Activated CD4-positive, alpha-beta T cell treated with anti-CD3 and anti-CD28 coated beads for 36 hours (primary cell): Measurements from ENCODE around the gene HCFC1R1. TPM values are rescaled to one million over a fixed set of nuclear protein-coding genes. Genes with fewer than 3 reads are reported as not detected.

Experiments used
- ATAC-seq: fragments of 200-7000 bp; cut with Tn5 transposase; one replicate; pipeline ENCODE4 v1.10.0; 2021; ENCODE audit warnings: mild to moderate bottlenecking, moderate library complexity
- CTCF ChIA-PET: fragments of 350-600 bp; sonication (Branson Sonifier 250); formaldehyde crosslinking; loops from one replicate; lab custom pipeline; 2021; ENCODE audit warnings: antibody characterized with exemption; lab: Charles Lee
- POLR2A ChIA-PET: fragments of 350-600 bp; sonication (Branson Sonifier 250); formaldehyde crosslinking; loops from one replicate; lab custom pipeline; 2021; ENCODE audit warnings: antibody characterized with exemption, inconsistent platforms; lab: Charles Lee
- DNase-seq: peaks from one replicate; pipeline ENCODE4 v3.0.0-alpha.2; 2020
- H3K27ac Mint-ChIP-seq: one replicate; pipeline ENCODE4 v1.8.0; 2021; ENCODE audit warnings: mixed read lengths
- H3K27me3 Mint-ChIP-seq: one replicate; pipeline ENCODE4 v1.8.0; 2021; ENCODE audit warnings: mixed read lengths
- H3K36me3 Mint-ChIP-seq: one replicate; pipeline ENCODE4 v1.8.0; 2021; ENCODE audit warnings: low read depth, mixed read lengths
- H3K4me1 Mint-ChIP-seq: one replicate; pipeline ENCODE4 v1.8.0; 2021; ENCODE audit warnings: mixed read lengths
- H3K4me3 Mint-ChIP-seq: one replicate; pipeline ENCODE4 v1.8.0; 2021; ENCODE audit warnings: mild to moderate bottlenecking, moderate library complexity, mixed read lengths
- H3K9me3 Mint-ChIP-seq: one replicate; pipeline ENCODE4 v1.8.0; 2021; ENCODE audit warnings: low read depth, mixed read lengths
- intact Hi-C, 2 experiments: fragments of 100-400 bp; cut with DNase I in 1 of 2; cut with micrococcal nuclease in 1 of 2; formaldehyde crosslinking; loops; one replicate each; pipeline versions ENCODE4 v1.14.2 to v1.15.1; 2022 to 2024; cut with DNase I, micrococcal nuclease
- total RNA-seq, 2 experiments: library from RNA; stranded (reverse); gene quantifications; one replicate each; pipeline ENCODE4 v1.2.3, GENCODE V29; 2021

Gene HCFC1R1
- total RNA-seq, 2 experiments from 2014 or later, result 30.0 to 30.7 TPM

GRCh38 chr16:3025032-3026002, 1.6 kb upstream of the HCFC1R1 start:
- peaks cover 56% of the 10 kb centered on the region for H3K4me1 Mint-ChIP-seq
- H3K27ac Mint-ChIP-seq, result no peak overlapping the region
- peak overlapping the region; percentile 74 for H3K4me3 Mint-ChIP-seq
- H3K27me3 Mint-ChIP-seq, result peaks cover 13% of the 10 kb centered on the region
- ATAC-seq, result no peak
- ChIA-PET CTCF (interaction anchor here (0.7 to 5.7 kb wide), 7 partner anchors 10 to 104 kb away, joined by 3 to 30 read pairs (median 5); no protein-coding TSS in a partner anchor), POLR2A (interaction anchor here (1.5 kb wide), 1 partner anchor 110 kb away, joined by 3 read pairs; the partner anchor contains the start of gene ZNF213)
- intact Hi-C loops, result loop anchor here in 1 of 2 experiments (2.0 kb wide), 2 partner anchors 109 to 979 kb away; partner anchors contain the start of genes NTHL1, TSC2 and ZNF213
- DNase-seq, result no peak
- no peaks in the 10 kb centered on the region for H3K9me3 Mint-ChIP-seq
- peaks cover 14% of the 10 kb centered on the region for H3K36me3 Mint-ChIP-seq

GRCh38 chr16:3023415-3023668, 400 bp downstream of the HCFC1R1 start:
- Mint-ChIP-seq H3K4me1 (peaks cover 51% of the 10 kb centered on the region), H3K36me3 (peaks cover 14% of the 10 kb centered on the region), H3K27ac (peak overlapping the region; percentile 97), H3K9me3 (no peaks in the 10 kb centered on the region), H3K27me3 (peaks cover 4% of the 10 kb centered on the region), H3K4me3 (peak overlapping the region; percentile 74)
- intact Hi-C loops, result loop anchor here (5.0 kb wide), 8 partner anchors 34 to 1284 kb away; partner anchors contain the start of genes ADCY9 (in 1 of the 2), CEMP1 (in 1 of the 2), ELOB (in 1 of the 2) and RNPS1 (in 1 of the 2)
- ChIA-PET POLR2A (interaction anchor here (0.7 to 1.2 kb wide), 3 partner anchors 47 to 75 kb away, joined by 3 read pairs; partner anchors contain the start of gene ZSCAN10), CTCF (interaction anchor here (1.0 to 3.8 kb wide), 5 partner anchors 9 to 40 kb away, joined by 3 to 39 read pairs (median 6); no protein-coding TSS in a partner anchor)
- DNase-seq (peak; percentile 66), ATAC-seq (no peak)

- H3K4me1 Mint-ChIP-seq, result peaks cover 53% of the 10 kb centered on the region
- peaks cover 5% of the 10 kb centered on the region for H3K27me3 Mint-ChIP-seq
- H3K4me3 Mint-ChIP-seq, result peak overlapping the region; percentile 74
- ChIA-PET CTCF (interaction anchor here (0.6 to 3.8 kb wide), 8 partner anchors 9 to 727 kb away, joined by 3 to 39 read pairs (median 6); no protein-coding TSS in a partner anchor), POLR2A (interaction anchor here (0.5 to 1.2 kb wide), 5 partner anchors 41 to 191 kb away, joined by 3 to 4 read pairs (median 3); partner anchors contain the start of gene ZSCAN10)
- intact Hi-C loops, result loop anchor here (5.0 kb wide), 8 partner anchors 34 to 1284 kb away; partner anchors contain the start of genes ADCY9 (in 1 of the 2), CEMP1 (in 1 of the 2), ELOB (in 1 of the 2) and RNPS1 (in 1 of the 2)
- peak; percentile 43 for DNase-seq
- no peak for ATAC-seq
- no peaks in the 10 kb centered on the region for H3K9me3 Mint-ChIP-seq
- H3K27ac Mint-ChIP-seq, result peak overlapping the region; percentile 97
- H3K36me3 Mint-ChIP-seq, result peaks cover 14% of the 10 kb centered on the region
Observed at GRCh38 chr16:3022684-3023414, 893 bp downstream of the HCFC1R1 start.

- H3K9me3 Mint-ChIP-seq, result no peaks in the 10 kb centered on the region
- DNase-seq (peak; percentile 97), ATAC-seq (peak; percentile 37)
- H3K27ac Mint-ChIP-seq, result peak overlapping the region; percentile 97
- CTCF ChIA-PET, result interaction anchor here (0.6 to 3.8 kb wide), 8 partner anchors 10 to 726 kb away, joined by 3 to 39 read pairs (median 5); no protein-coding TSS in a partner anchor
- intact Hi-C loops, result loop anchor here (5.0 kb wide), 8 partner anchors 35 to 1285 kb away; partner anchors contain the start of genes ADCY9 (in 1 of the 2), CEMP1 (in 1 of the 2), ELOB (in 1 of the 2) and RNPS1 (in 1 of the 2)
- H3K4me3 Mint-ChIP-seq, result peak overlapping the region; percentile 74
- H3K36me3 Mint-ChIP-seq, result peaks cover 14% of the 10 kb centered on the region
- H3K4me1 Mint-ChIP-seq, result peaks cover 50% of the 10 kb centered on the region
- H3K27me3 Mint-ChIP-seq, result peaks cover 5% of the 10 kb centered on the region
- POLR2A ChIA-PET, result interaction anchor here (0.5 to 1.3 kb wide), 7 partner anchors 14 to 192 kb away, joined by 3 to 7 read pairs (median 3); partner anchors contain the start of genes IL32 and ZSCAN10
Observed at GRCh38 chr16:3022208-3022683, 1.5 kb downstream of the HCFC1R1 start.

GRCh38 chr16:3021449-3022207, 2.1 kb downstream of the HCFC1R1 start:
- peak overlapping the region; percentile 74 for H3K4me3 Mint-ChIP-seq
- H3K27me3 Mint-ChIP-seq, result peaks cover 7% of the 10 kb centered on the region
- CTCF ChIA-PET, result interaction anchor here (0.6 to 3.8 kb wide), 5 partner anchors 10 to 173 kb away, joined by 3 to 39 read pairs (median 6); no protein-coding TSS in a partner anchor
- peak; percentile 95 for DNase-seq
- ATAC-seq, result peak; percentile 56
- peak overlapping the region; percentile 97 for H3K27ac Mint-ChIP-seq
- POLR2A ChIA-PET, result interaction anchor here (0.6 to 1.3 kb wide), 4 partner anchors 14 to 55 kb away, joined by 3 to 7 read pairs (median 3); partner anchors contain the start of gene IL32
- peaks cover 50% of the 10 kb centered on the region for H3K4me1 Mint-ChIP-seq
- H3K36me3 Mint-ChIP-seq, result peaks cover 8% of the 10 kb centered on the region
- intact Hi-C loops, result loop anchor here (2.0 to 5.0 kb wide), 11 partner anchors 17 to 1286 kb away; partner anchors contain the start of genes ADCY9 (in 1 of the 2), CEMP1 (in 1 of the 2), ELOB (in 1 of the 2) and FLYWCH2 (in 1 of the 2)
- no peaks in the 10 kb centered on the region for H3K9me3 Mint-ChIP-seq

- no peaks in the 10 kb centered on the region for H3K9me3 Mint-ChIP-seq
- peaks cover 50% of the 10 kb centered on the region for H3K4me1 Mint-ChIP-seq
- intact Hi-C loops, result loop anchor here (1.0 to 5.0 kb wide), 12 partner anchors 16 to 1286 kb away; partner anchors contain the start of genes ADCY9 (in 1 of the 2), CEMP1 (in 1 of the 2), ELOB (in 1 of the 2) and FLYWCH2 (in 1 of the 2)
- DNase-seq (peak; percentile 77), ATAC-seq (peak; percentile 3)
- POLR2A ChIA-PET, result interaction anchor here (0.6 to 1.8 kb wide), 5 partner anchors 13 to 55 kb away, joined by 3 to 7 read pairs (median 3); partner anchors contain the start of gene IL32
- CTCF ChIA-PET, result interaction anchor here (0.6 to 3.8 kb wide), 9 partner anchors 7 to 502 kb away, joined by 3 to 39 read pairs (median 4); no protein-coding TSS in a partner anchor
- peak overlapping the region; percentile 74 for H3K4me3 Mint-ChIP-seq
- peaks cover 7% of the 10 kb centered on the region for H3K27me3 Mint-ChIP-seq
- peak overlapping the region; percentile 97 for H3K27ac Mint-ChIP-seq
- H3K36me3 Mint-ChIP-seq, result peaks cover 2% of the 10 kb centered on the region
Observed at GRCh38 chr16:3020604-3021448, 2.9 kb downstream of the HCFC1R1 start.

- peaks cover 46% of the 10 kb centered on the region for H3K4me1 Mint-ChIP-seq
- ChIA-PET POLR2A (interaction anchor here (0.6 to 1.8 kb wide), 3 partner anchors 9 to 16 kb away, joined by 3 to 4 read pairs (median 3); no protein-coding TSS in a partner anchor), CTCF (interaction anchor here (0.6 to 3.8 kb wide), 8 partner anchors 8 to 503 kb away, joined by 3 to 39 read pairs (median 4); no protein-coding TSS in a partner anchor)
- peaks cover 2% of the 10 kb centered on the region for H3K36me3 Mint-ChIP-seq
- ATAC-seq (peak; percentile 2), DNase-seq (peak; percentile 85)
- intact Hi-C loops, result loop anchor here (1.0 to 5.0 kb wide), 12 partner anchors 15 to 1287 kb away; partner anchors contain the start of genes ADCY9 (in 1 of the 2), CEMP1 (in 1 of the 2), ELOB (in 1 of the 2) and FLYWCH2 (in 1 of the 2)
- H3K4me3 Mint-ChIP-seq, result peak within 1 kb of the TSS; percentile 74
- no peaks in the 10 kb centered on the region for H3K9me3 Mint-ChIP-seq
- peaks cover 7% of the 10 kb centered on the region for H3K27me3 Mint-ChIP-seq
- H3K27ac Mint-ChIP-seq, result peak within 1 kb of the TSS; percentile 97
Observed at GRCh38 chr16:3020247-3020603, 3.5 kb downstream of the HCFC1R1 start, which contains the start of gene TNFRSF12A. Gene TNFRSF12A (plus strand): TSS chr16:3020368. CDS start chr16:3020398, 30 bp downstream.

GRCh38 chr16:3019594-3020246, 4.0 kb downstream of the HCFC1R1 start:
- Mint-ChIP-seq H3K4me3 (peak overlapping the region; percentile 74), H3K4me1 (peaks cover 46% of the 10 kb centered on the region), H3K36me3 (peaks cover 2% of the 10 kb centered on the region), H3K27ac (peak overlapping the region; percentile 77), H3K9me3 (no peaks in the 10 kb centered on the region), H3K27me3 (peaks cover 7% of the 10 kb centered on the region)
- POLR2A ChIA-PET, result interaction anchor here (0.6 to 1.8 kb wide), 3 partner anchors 9 to 16 kb away, joined by 3 to 4 read pairs (median 3); no protein-coding TSS in a partner anchor
- intact Hi-C loops, result loop anchor here (1.0 to 5.0 kb wide), 12 partner anchors 15 to 1288 kb away; partner anchors contain the start of genes ADCY9 (in 1 of the 2), CEMP1 (in 1 of the 2), ELOB (in 1 of the 2) and FLYWCH2 (in 1 of the 2)
- CTCF ChIA-PET, result interaction anchor here (0.6 to 3.8 kb wide), 10 partner anchors 8 to 504 kb away, joined by 3 to 39 read pairs (median 3); no protein-coding TSS in a partner anchor
- no peak for DNase-seq
- ATAC-seq, result no peak
